Smooth muscle cell (in vitro differentiated cells): ENCODE results near the gene HOXC12. TPM values are rescaled to one million over a fixed set of nuclear protein-coding genes. Genes with fewer than 3 reads are reported as not detected.
A peak's percentile ranks its signal among the peaks of the same experiment; 100 is the strongest.

Experiments used
- DNase-seq: peaks from one replicate; lab custom pipeline; 2025; ENCODE audit not compliant: unreplicated experiment; lab: John Stamatoyannopoulos, UW
- H2AFZ ChIP-seq: fragments of 200-600 bp; sonication (generic); 2 replicates; pipeline ENCODE4 v1.6.0; 2016; ENCODE audit warnings: antibody characterized with exemption, low read depth, mild to moderate bottlenecking
- H3F3A ChIP-seq: fragments of 200-600 bp; sonication (generic); 2 replicates; pipeline ENCODE4 v1.6.0; 2017; ENCODE audit warnings: antibody characterized with exemption, low read depth
- H3K27ac ChIP-seq: fragments of 200-600 bp; sonication (generic); 2 replicates; pipeline ENCODE4 v1.5.1; 2016; ENCODE audit warnings: low read depth, mild to moderate bottlenecking
- H3K27me3 ChIP-seq: fragments of 200-600 bp; sonication (generic); 2 replicates; pipeline ENCODE4 v1.6.1; 2016; ENCODE audit warnings: low read depth, mild to moderate bottlenecking
- H3K36me3 ChIP-seq: fragments of 200-600 bp; sonication (generic); 2 replicates; pipeline ENCODE4 v1.5.1; 2016; ENCODE audit warnings: low read depth
- H3K4me1 ChIP-seq: fragments of 200-600 bp; sonication (generic); 2 replicates; pipeline ENCODE4 v1.5.1; 2016; ENCODE audit warnings: low read depth
- H3K4me2 ChIP-seq: fragments of 200-600 bp; sonication (generic); 2 replicates; pipeline ENCODE4 v1.6.0; 2016; ENCODE audit warnings: mild to moderate bottlenecking
- H3K4me3 ChIP-seq: fragments of 200-600 bp; sonication (generic); 2 replicates; pipeline ENCODE4 v1.5.1; 2016; ENCODE audit warnings: mild to moderate bottlenecking
- H3K79me2 ChIP-seq: fragments of 200-600 bp; sonication (generic); 2 replicates; pipeline ENCODE4 v1.6.0; 2016; ENCODE audit warnings: low read depth, mild to moderate bottlenecking
- H3K9ac ChIP-seq: fragments of 200-600 bp; sonication (generic); 2 replicates; pipeline ENCODE4 v1.6.0; 2016; ENCODE audit warnings: low read depth
- H3K9me3 ChIP-seq: fragments of 200-600 bp; sonication (generic); replicated peaks from 2 replicates; pipeline ENCODE4 v1.5.1; 2016; ENCODE audit warnings: low read depth
- H4K20me1 ChIP-seq: fragments of 200-600 bp; sonication (generic); 2 replicates; pipeline ENCODE4 v1.6.0; 2016; ENCODE audit warnings: low read depth
- CTCF ChIP-seq: fragments of 200-600 bp; sonication (generic); IDR thresholded peaks from 2 replicates; pipeline ENCODE4 v1.5.1; 2017; ENCODE audit warnings: borderline replicate concordance, mild to moderate bottlenecking, antibody characterized with exemption; ENCODE audit not compliant: insufficient read depth, poor library complexity, severe bottlenecking
- WGBS: methylation state at CpG from one replicate; pipeline ENCODE4 v1.1.7; 2016; ENCODE audit warnings: low lambda C conversion rate; 5-methylcytosine and 5-hydroxymethylcytosine counted together
- polyA plus RNA-seq: library from polyadenylated mRNA; unstranded; fragments of >200 nt; fragmentation: Nextera tagmentation; extraction: Ambion mirVana; gene quantifications from 2 replicates; pipeline ENCODE4 v1.2.1, GENCODE V29; 2016
- total RNA-seq: library from RNA; depleted of rRNA; stranded (reverse); fragments of >200 nt; gene quantifications from 2 replicates; pipeline ENCODE4 v1.2.3, GENCODE V29; 2014

The HOXC12 gene
- total and polyA plus RNA-seq, 2 experiments from 2014 or later = 0.32 TPM; not detected in 1

GRCh38 chr12:53964315-53964713 lies 9.6 kb downstream of the HOXC12 start:
- Histone ChIP-seq H3K4me2 (no peak overlapping the region), H3K9me3 (no peaks in the 10 kb centered on the region), H3F3A (no peaks in the 10 kb centered on the region), H4K20me1 (no peaks in the 10 kb centered on the region), H3K36me3 (no peaks in the 10 kb centered on the region), H3K9ac (no peak overlapping the region), H3K4me1 (no peaks in the 10 kb centered on the region), H3K4me3 (no peak overlapping the region), H3K27ac (no peak overlapping the region), H3K79me2 (no peaks in the 10 kb centered on the region), H3K27me3 (peaks cover 100% of the 10 kb centered on the region), H2AFZ (no peak overlapping the region)
- WGBS = 9% methylated on average over 2 of the region's 2 CpGs
- no peak for TF ChIP-seq CTCF
- no peak for DNase-seq

- TF ChIP-seq CTCF = no peak
- WGBS = 3% methylated on average over 18 of the region's 18 CpGs
- Histone ChIP-seq H3K4me1 (no peaks in the 10 kb centered on the region), H3K9ac (no peak overlapping the region), H3F3A (no peaks in the 10 kb centered on the region), H3K79me2 (no peaks in the 10 kb centered on the region), H3K4me2 (peak overlapping the region; percentile 63), H2AFZ (peak overlapping the region; percentile 68), H3K36me3 (no peaks in the 10 kb centered on the region), H4K20me1 (no peaks in the 10 kb centered on the region), H3K4me3 (peak overlapping the region; percentile 30), H3K27me3 (peaks cover 100% of the 10 kb centered on the region), H3K9me3 (no peaks in the 10 kb centered on the region), H3K27ac (no peak overlapping the region)
- DNase-seq = no peak
Measured at GRCh38 chr12:53965281-53966084, 10.8 kb downstream of the HOXC12 start.

GRCh38 chr12:53966085-53966384 lies 11.3 kb downstream of the HOXC12 start:
- H3K4me2 ChIP-seq = peak overlapping the region; percentile 63
- no peak for TF ChIP-seq CTCF

More at GRCh38 chr12:53966085-53966384, 11.3 kb downstream of the HOXC12 start:
- Histone ChIP-seq H3K27me3 (peaks cover 100% of the 10 kb centered on the region), H2AFZ (peak overlapping the region; percentile 68), H3K4me1 (no peaks in the 10 kb centered on the region), H4K20me1 (no peaks in the 10 kb centered on the region), H3K79me2 (no peaks in the 10 kb centered on the region), H3K36me3 (no peaks in the 10 kb centered on the region), H3K4me3 (peak overlapping the region; percentile 30), H3K9me3 (no peaks in the 10 kb centered on the region), H3K9ac (no peak overlapping the region), H3K27ac (no peak overlapping the region), H3F3A (no peaks in the 10 kb centered on the region)
- WGBS = 4% methylated on average over 11 of the region's 15 CpGs
- no peak for DNase-seq
